ENCODE measurements around the gene ERP27.

DNA sequence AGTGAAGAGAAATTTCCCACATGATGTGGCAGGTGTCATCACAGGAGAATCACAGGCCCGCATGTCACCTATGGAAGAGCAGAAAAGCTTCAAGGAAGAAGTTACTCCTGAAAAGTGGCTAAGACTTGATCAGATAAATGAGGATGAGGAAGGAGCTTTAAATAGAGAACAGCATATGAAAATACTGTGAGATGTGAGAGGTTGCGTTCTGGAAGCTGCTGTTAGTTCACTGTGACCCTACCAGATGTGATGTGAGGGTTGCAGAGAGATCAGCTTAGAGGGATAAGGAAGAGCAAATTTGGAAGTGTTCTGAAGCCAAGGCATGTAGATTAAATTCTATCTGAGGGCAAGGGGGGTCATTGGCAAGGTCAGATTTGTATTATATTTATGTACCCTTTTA, 17.1 kb downstream of the ERP27 start:
- TF ChIP-seq, protein P1, sequence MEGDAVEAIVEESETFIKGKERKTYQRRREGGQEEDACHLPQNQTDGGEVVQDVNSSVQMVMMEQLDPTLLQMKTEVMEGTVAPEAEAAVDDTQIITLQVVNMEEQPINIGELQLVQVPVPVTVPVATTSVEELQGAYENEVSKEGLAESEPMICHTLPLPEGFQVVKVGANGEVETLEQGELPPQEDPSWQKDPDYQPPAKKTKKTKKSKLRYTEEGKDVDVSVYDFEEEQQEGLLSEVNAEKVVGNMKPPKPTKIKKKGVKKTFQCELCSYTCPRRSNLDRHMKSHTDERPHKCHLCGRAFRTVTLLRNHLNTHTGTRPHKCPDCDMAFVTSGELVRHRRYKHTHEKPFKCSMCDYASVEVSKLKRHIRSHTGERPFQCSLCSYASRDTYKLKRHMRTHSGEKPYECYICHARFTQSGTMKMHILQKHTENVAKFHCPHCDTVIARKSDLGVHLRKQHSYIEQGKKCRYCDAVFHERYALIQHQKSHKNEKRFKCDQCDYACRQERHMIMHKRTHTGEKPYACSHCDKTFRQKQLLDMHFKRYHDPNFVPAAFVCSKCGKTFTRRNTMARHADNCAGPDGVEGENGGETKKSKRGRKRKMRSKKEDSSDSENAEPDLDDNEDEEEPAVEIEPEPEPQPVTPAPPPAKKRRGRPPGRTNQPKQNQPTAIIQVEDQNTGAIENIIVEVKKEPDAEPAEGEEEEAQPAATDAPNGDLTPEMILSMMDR (optimal IDR thresholded peaks at IDR 0.05 in 1 of 3, IDR thresholded peaks at IDR 0.05 in 1 of 3, conservative IDR thresholded peaks at IDR 0.05 in 1 of 3; ENCODE audit: extremely low read depth in 1 of 3, insufficient read depth in 2 of 3, low read length in 3 of 3), result no peak
- no peak for TF ChIP-seq EZH2 (IDR thresholded peaks at IDR 0.05; ENCODE audit: low read length)

All from keratinocyte (primary cell).